ENCODE data around the gene CROT.

Gene CROT

GRCh38 chr7:87363342-87363741 lies 17.9 kb downstream of the CROT start:
- no peak overlapping the region for H3K4me2 ChIP-seq (ENCODE audit: low read depth, low read length, poor library complexity, severe bottlenecking)
- no peaks in the 10 kb centered on the region for H3K9me2 ChIP-seq (replicated peaks; ENCODE audit: low read depth, low read length)
- H4K20me1 ChIP-seq (ENCODE audit: insufficient read depth, low read length, poor library complexity, severe bottlenecking): no peaks in the 10 kb centered on the region
- H3K9me3 ChIP-seq (ENCODE audit: insufficient read depth, low read depth, low read length): no peaks in the 10 kb centered on the region
- no peak overlapping the region for H3K4me3 ChIP-seq (ENCODE audit: low read length, poor library complexity, severe bottlenecking)
- H3K36me3 ChIP-seq (ENCODE audit: insufficient read depth, low read length): peaks cover 8% of the 10 kb centered on the region
- no peaks in the 10 kb centered on the region for H3K79me2 ChIP-seq (ENCODE audit: insufficient read depth, low read length)
- no peaks in the 10 kb centered on the region for H3F3A ChIP-seq (ENCODE audit: low read depth)
- H2AFZ ChIP-seq (ENCODE audit: low read length): no peak overlapping the region
- no peaks in the 10 kb centered on the region for H3K4me1 ChIP-seq (ENCODE audit: insufficient read depth, low read length, poor library complexity, severe bottlenecking)
- H3K27me3 ChIP-seq (ENCODE audit: insufficient read depth, low read length, poor library complexity, severe bottlenecking): no peaks in the 10 kb centered on the region
- no peak for TF ChIP-seq EZH2phosphoT487 (IDR thresholded peaks at IDR 0.05; ENCODE audit: borderline replicate concordance)
- no peak for TF ChIP-seq CTCF (conservative IDR thresholded peaks at IDR 0.05; ENCODE audit: low read length)
- H3K9ac ChIP-seq (ENCODE audit: low read depth, low read length, poor library complexity, severe bottlenecking): no peak overlapping the region

- no peak overlapping the region for H3K9ac ChIP-seq (ENCODE audit: low read depth, low read length, poor library complexity, severe bottlenecking)
- no peaks in the 10 kb centered on the region for H3K9me2 ChIP-seq (replicated peaks; ENCODE audit: low read depth, low read length)
- H3K4me3 ChIP-seq (ENCODE audit: low read length, poor library complexity, severe bottlenecking): no peak overlapping the region
These were observed 18.8 kb downstream of the CROT start for GRCh38 chr7:87364246-87364645.

GRCh38 chr7:87369216-87369615 lies 23.8 kb downstream of the CROT start:
- no peak overlapping the region for H3K4me3 ChIP-seq (ENCODE audit: low read length, poor library complexity, severe bottlenecking)
- no peaks in the 10 kb centered on the region for H3K79me2 ChIP-seq (ENCODE audit: insufficient read depth, low read length)
- no peaks in the 10 kb centered on the region for H3K36me3 ChIP-seq (ENCODE audit: insufficient read depth, low read length)
- no peaks in the 10 kb centered on the region for H4K20me1 ChIP-seq (ENCODE audit: insufficient read depth, low read length, poor library complexity, severe bottlenecking)
- H3K9me3 ChIP-seq (ENCODE audit: insufficient read depth, low read depth, low read length): no peaks in the 10 kb centered on the region
- H3K4me2 ChIP-seq (ENCODE audit: low read depth, low read length, poor library complexity, severe bottlenecking): no peak overlapping the region
- no peaks in the 10 kb centered on the region for H3K27me3 ChIP-seq (ENCODE audit: insufficient read depth, low read length, poor library complexity, severe bottlenecking)
- no peak overlapping the region for H2AFZ ChIP-seq (ENCODE audit: low read length)
- no peaks in the 10 kb centered on the region for H3F3A ChIP-seq (ENCODE audit: low read depth)
- no peaks in the 10 kb centered on the region for H3K9me2 ChIP-seq (replicated peaks; ENCODE audit: low read depth, low read length)
- no peak for TF ChIP-seq EZH2phosphoT487 (IDR thresholded peaks at IDR 0.05; ENCODE audit: borderline replicate concordance)
- TF ChIP-seq CTCF (conservative IDR thresholded peaks at IDR 0.05; ENCODE audit: low read length): no peak
- no peak overlapping the region for H3K9ac ChIP-seq (ENCODE audit: low read depth, low read length, poor library complexity, severe bottlenecking)
- H3K4me1 ChIP-seq (ENCODE audit: insufficient read depth, low read length, poor library complexity, severe bottlenecking): no peaks in the 10 kb centered on the region

More at GRCh38 chr7:87364246-87364645, 18.8 kb downstream of the CROT start:
- Histone ChIP-seq H3K9me3 (ENCODE audit: insufficient read depth, low read depth, low read length) (no peaks in the 10 kb centered on the region), H3K4me1 (ENCODE audit: insufficient read depth, low read length, poor library complexity, severe bottlenecking) (no peaks in the 10 kb centered on the region), H3K4me2 (ENCODE audit: low read depth, low read length, poor library complexity, severe bottlenecking) (no peak overlapping the region), H2AFZ (ENCODE audit: low read length) (no peak overlapping the region), H3F3A (ENCODE audit: low read depth) (no peaks in the 10 kb centered on the region), H4K20me1 (ENCODE audit: insufficient read depth, low read length, poor library complexity, severe bottlenecking) (no peaks in the 10 kb centered on the region), H3K27me3 (ENCODE audit: insufficient read depth, low read length, poor library complexity, severe bottlenecking) (no peaks in the 10 kb centered on the region), H3K79me2 (ENCODE audit: insufficient read depth, low read length) (no peaks in the 10 kb centered on the region), H3K36me3 (ENCODE audit: insufficient read depth, low read length) (peaks cover 8% of the 10 kb centered on the region)
- TF ChIP-seq CTCF (conservative IDR thresholded peaks at IDR 0.05; ENCODE audit: low read length) (no peak), EZH2phosphoT487 (IDR thresholded peaks at IDR 0.05; ENCODE audit: borderline replicate concordance) (no peak)
